NCI-H524 treated with DMSO at 0.1 percent for 48 hours (cell line): Measurements from ENCODE around the gene ITGA5.

ENCODE experiments used
- DNase-seq: peaks from one replicate; lab custom pipeline; 2025; lab: John Stamatoyannopoulos, UW

The ITGA5 gene

GRCh38 chr12:54419088-54419887 is at the start of gene ITGA5:
Gene ITGA5 (minus strand): TSS chr12:54419266. CDS start chr12:54419198, 68 bp downstream.
- no peak for DNase-seq

- DNase-seq, result no peak
Measured at GRCh38 chr12:54465857-54466523, 46.9 kb upstream of the ITGA5 start.

- no peak for DNase-seq
Measured at GRCh38 chr12:54463484-54463883, 44.4 kb upstream of the ITGA5 start.

- no peak for DNase-seq
Measured at GRCh38 chr12:54463034-54463433, 44.0 kb upstream of the ITGA5 start.

- no peak for DNase-seq
Measured at GRCh38 chr12:54460317-54460923, 41.4 kb upstream of the ITGA5 start.

- no peak for DNase-seq
Measured at GRCh38 chr12:54459355-54459754, 40.3 kb upstream of the ITGA5 start.

GRCh38 chr12:54455760-54456469 is 36.8 kb upstream of the ITGA5 start:
- DNase-seq, result no peak

GRCh38 chr12:54452628-54453027 is 33.6 kb upstream of the ITGA5 start:
- DNase-seq, result no peak

GRCh38 chr12:54448344-54448743 is 29.3 kb upstream of the ITGA5 start:
- no peak for DNase-seq

GRCh38 chr12:54447917-54448316 is 28.9 kb upstream of the ITGA5 start:
- DNase-seq, result no peak

GRCh38 chr12:54444206-54444605 is 25.1 kb upstream of the ITGA5 start:
- no peak for DNase-seq

GRCh38 chr12:54443446-54443845 is 24.4 kb upstream of the ITGA5 start:
- no peak for DNase-seq

GRCh38 chr12:54442961-54443360 is 23.9 kb upstream of the ITGA5 start:
- DNase-seq, result no peak

GRCh38 chr12:54442099-54442498 is 23.0 kb upstream of the ITGA5 start:
- no peak for DNase-seq

GRCh38 chr12:54439521-54440255 is 20.6 kb upstream of the ITGA5 start:
- DNase-seq, result no peak

- no peak for DNase-seq
Measured at GRCh38 chr12:54439096-54439495, 20.0 kb upstream of the ITGA5 start.

GRCh38 chr12:54438517-54438916 is 19.5 kb upstream of the ITGA5 start:
- DNase-seq, result no peak

GRCh38 chr12:54437697-54438096 is 18.6 kb upstream of the ITGA5 start:
- no peak for DNase-seq

- no peak for DNase-seq
Measured at GRCh38 chr12:54437243-54437642, 18.2 kb upstream of the ITGA5 start.

- no peak for DNase-seq
Measured at GRCh38 chr12:54432815-54433164, 13.7 kb upstream of the ITGA5 start.

GRCh38 chr12:54431911-54432814 is 13.1 kb upstream of the ITGA5 start:
- DNase-seq, result no peak
